ENCODE measurements around the gene STRN.

DNA sequence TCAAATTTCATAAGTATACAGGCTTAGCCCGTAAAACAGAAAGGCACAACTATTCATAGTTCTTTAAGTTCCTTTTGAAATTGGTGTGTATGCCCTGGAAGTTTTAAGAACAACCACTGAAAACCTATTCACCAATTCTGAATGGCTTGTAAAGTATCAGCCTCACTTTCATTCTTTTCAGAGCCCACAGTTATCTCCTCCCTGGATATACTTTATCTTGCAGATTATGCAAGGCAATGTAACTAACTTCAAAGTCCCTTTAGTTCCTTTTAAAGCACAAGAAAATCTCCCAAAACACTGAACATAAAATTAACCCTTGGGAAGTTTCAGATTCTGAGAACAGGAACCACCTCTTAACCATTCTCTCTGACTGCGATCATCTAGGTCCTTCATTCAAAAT lies 1.1 kb downstream of the STRN start:
- TF ChIP-seq, protein P1, sequence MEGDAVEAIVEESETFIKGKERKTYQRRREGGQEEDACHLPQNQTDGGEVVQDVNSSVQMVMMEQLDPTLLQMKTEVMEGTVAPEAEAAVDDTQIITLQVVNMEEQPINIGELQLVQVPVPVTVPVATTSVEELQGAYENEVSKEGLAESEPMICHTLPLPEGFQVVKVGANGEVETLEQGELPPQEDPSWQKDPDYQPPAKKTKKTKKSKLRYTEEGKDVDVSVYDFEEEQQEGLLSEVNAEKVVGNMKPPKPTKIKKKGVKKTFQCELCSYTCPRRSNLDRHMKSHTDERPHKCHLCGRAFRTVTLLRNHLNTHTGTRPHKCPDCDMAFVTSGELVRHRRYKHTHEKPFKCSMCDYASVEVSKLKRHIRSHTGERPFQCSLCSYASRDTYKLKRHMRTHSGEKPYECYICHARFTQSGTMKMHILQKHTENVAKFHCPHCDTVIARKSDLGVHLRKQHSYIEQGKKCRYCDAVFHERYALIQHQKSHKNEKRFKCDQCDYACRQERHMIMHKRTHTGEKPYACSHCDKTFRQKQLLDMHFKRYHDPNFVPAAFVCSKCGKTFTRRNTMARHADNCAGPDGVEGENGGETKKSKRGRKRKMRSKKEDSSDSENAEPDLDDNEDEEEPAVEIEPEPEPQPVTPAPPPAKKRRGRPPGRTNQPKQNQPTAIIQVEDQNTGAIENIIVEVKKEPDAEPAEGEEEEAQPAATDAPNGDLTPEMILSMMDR (IDR thresholded peaks at IDR 0.05) = no peak
- no peak for TF ChIP-seq POLR2A (IDR thresholded peaks at IDR 0.05)

Measured in esophagus squamous epithelium (tissue), 4 donors.